ENCODE measurements around the gene PHOSPHO1. TPM values are rescaled to one million over a fixed set of nuclear protein-coding genes. Genes with fewer than 3 reads are reported as not detected.

The PHOSPHO1 gene
- total and polyA plus RNA-seq, 2 experiments from 2014 or later, result 0.54 TPM; not detected in 1

- DNase-seq (ENCODE audit: low spot score), result no peak
- Histone ChIP-seq H3K4me1 (ENCODE audit: insufficient read depth) (no peaks in the 10 kb centered on the region), H3K4me2 (no peak overlapping the region), H3K79me2 (no peaks in the 10 kb centered on the region), H2AFZ (no peak overlapping the region), H3K9me2 (replicated peaks; ENCODE audit: insufficient read depth) (no peaks in the 10 kb centered on the region), H3K27ac (no peak overlapping the region), H3K9me3 (ENCODE audit: low read depth) (no peaks in the 10 kb centered on the region), H3K27me3 (peaks cover 2% of the 10 kb centered on the region), H3K4me3 (no peak overlapping the region), H4K20me1 (ENCODE audit: insufficient read depth, poor library complexity, severe bottlenecking) (no peaks in the 10 kb centered on the region), H3K36me3 (replicated peaks; ENCODE audit: insufficient read depth, low read depth) (no peaks in the 10 kb centered on the region)
- TF ChIP-seq EZH2phosphoT487 (IDR thresholded peaks at IDR 0.05; ENCODE audit: low read depth, severe bottlenecking, unreplicated experiment) (no peak), EZH2 (IDR thresholded peaks at IDR 0.05; ENCODE audit: borderline replicate concordance) (no peak), CTCF (IDR thresholded peaks at IDR 0.05; ENCODE audit: poor library complexity) (no peak)
- 90% methylated on average over 13 of the region's 13 CpGs for WGBS (ENCODE audit: low lambda C conversion rate, missing lambda C conversion rate)
These were observed 14.1 kb downstream of the PHOSPHO1 start for GRCh38 chr17:49216482-49216881.

GRCh38 chr17:49214676-49215360 is 15.8 kb downstream of the PHOSPHO1 start:
- Histone ChIP-seq H3K4me1 (ENCODE audit: insufficient read depth) (no peaks in the 10 kb centered on the region), H2AFZ (no peak overlapping the region), H3K4me2 (no peak overlapping the region), H3K4me3 (no peak overlapping the region), H3K27ac (no peak overlapping the region), H3K9me2 (replicated peaks; ENCODE audit: insufficient read depth) (no peaks in the 10 kb centered on the region), H3K79me2 (no peaks in the 10 kb centered on the region), H3K36me3 (replicated peaks; ENCODE audit: insufficient read depth, low read depth) (no peaks in the 10 kb centered on the region), H3K27me3 (peaks cover 1% of the 10 kb centered on the region), H4K20me1 (ENCODE audit: insufficient read depth, poor library complexity, severe bottlenecking) (no peaks in the 10 kb centered on the region), H3K9me3 (ENCODE audit: low read depth) (no peaks in the 10 kb centered on the region)
- TF ChIP-seq CTCF (IDR thresholded peaks at IDR 0.05; ENCODE audit: poor library complexity) (no peak), EZH2phosphoT487 (IDR thresholded peaks at IDR 0.05; ENCODE audit: low read depth, severe bottlenecking, unreplicated experiment) (no peak), EZH2 (IDR thresholded peaks at IDR 0.05; ENCODE audit: borderline replicate concordance) (no peak)
- DNase-seq (ENCODE audit: low spot score), result no peak
- 76% methylated on average over 12 of the region's 12 CpGs for WGBS (ENCODE audit: low lambda C conversion rate, missing lambda C conversion rate)

GRCh38 chr17:49213847-49214246 is 16.7 kb downstream of the PHOSPHO1 start:
- no peak overlapping the region for H3K4me2 ChIP-seq
- H4K20me1 ChIP-seq (ENCODE audit: insufficient read depth, poor library complexity, severe bottlenecking), result no peaks in the 10 kb centered on the region

More at GRCh38 chr17:49213847-49214246, 16.7 kb downstream of the PHOSPHO1 start:
- 87% methylated on average over 2 of the region's 2 CpGs for WGBS (ENCODE audit: low lambda C conversion rate, missing lambda C conversion rate)
- H3K27me3 ChIP-seq, result peaks cover 6% of the 10 kb centered on the region
- no peak overlapping the region for H3K27ac ChIP-seq
- no peak overlapping the region for H3K4me3 ChIP-seq
- no peaks in the 10 kb centered on the region for H3K36me3 ChIP-seq (replicated peaks; ENCODE audit: insufficient read depth, low read depth)
- no peak for DNase-seq (ENCODE audit: low spot score)
- H3K9me3 ChIP-seq (ENCODE audit: low read depth), result no peaks in the 10 kb centered on the region
- H3K79me2 ChIP-seq, result no peaks in the 10 kb centered on the region
- no peaks in the 10 kb centered on the region for H3K9me2 ChIP-seq (replicated peaks; ENCODE audit: insufficient read depth)
- no peak overlapping the region for H2AFZ ChIP-seq
- H3K4me1 ChIP-seq (ENCODE audit: insufficient read depth), result no peaks in the 10 kb centered on the region
- TF ChIP-seq EZH2phosphoT487 (IDR thresholded peaks at IDR 0.05; ENCODE audit: low read depth, severe bottlenecking, unreplicated experiment), result no peak
- TF ChIP-seq CTCF (IDR thresholded peaks at IDR 0.05; ENCODE audit: poor library complexity), result no peak
- no peak for TF ChIP-seq EZH2 (IDR thresholded peaks at IDR 0.05; ENCODE audit: borderline replicate concordance)

Measured in hepatocyte (in vitro differentiated cells).